ENCODE measurements around the gene AASS. TPM values are rescaled to one million over a fixed set of nuclear protein-coding genes. Genes with fewer than 3 reads are reported as not detected.

The AASS gene
- total and polyA plus RNA-seq, 2 of the 8 experiments (the other 6 are each of a cell fraction or from before 2014, with no cell fraction given) = 203 to 394 TPM

- no peak overlapping the region for H2BK5ac ChIP-seq (ENCODE audit: low read depth, low read length)
- H4K20me1 ChIP-seq (replicated peaks in 1 of 2; ENCODE audit: control insufficient read depth in 1 of 2, insufficient read depth in 2 of 2, low read length in 2 of 2) = peaks cover 1 to 3% of the 10 kb centered on the region in 2 experiments
- ChIA-PET POLR2A (ENCODE audit: partially characterized antibody) (interaction anchor here (1.3 kb wide), 1 partner anchor 10 kb away, joined by 3 read pairs; no protein-coding TSS in a partner anchor), CTCF (ENCODE audit: partially characterized antibody) (no interaction called here)
- no peaks in the 10 kb centered on the region for H3K79me2 ChIP-seq (ENCODE audit: control insufficient read depth in 1 of 2, insufficient read depth in 2 of 2, low read length in 2 of 2)
- no peak overlapping the region for H2BK120ac ChIP-seq (replicated peaks; ENCODE audit: low read depth, low read length)
- no peak overlapping the region for H4K8ac ChIP-seq (ENCODE audit: extremely low read depth, insufficient read depth, low read length)
- H2AK5ac ChIP-seq (ENCODE audit: low read depth, low read length) = no peak overlapping the region
- H4K91ac ChIP-seq (replicated peaks; ENCODE audit: insufficient read length, low read length) = no peak overlapping the region
- no peak overlapping the region for H3K56ac ChIP-seq (replicated peaks; ENCODE audit: insufficient read length, low read depth, low read length)
- 76% methylated on average over 3 of the region's 3 CpGs; no CpG with 5 or more reads in 1 of the 2 experiments for WGBS, 2 experiments (ENCODE audit: extremely low coverage in 1 of 2, insufficient coverage in 1 of 2, insufficient read length in 1 of 2, insufficient replicate concordance in 2 of 2, low coverage in 1 of 2, low lambda C conversion rate in 2 of 2, missing lambda C conversion rate in 1 of 2)
- no peak overlapping the region for H3K14ac ChIP-seq (ENCODE audit: insufficient read length)
- no peak overlapping the region for H3K4me2 ChIP-seq (ENCODE audit: insufficient read depth in 1 of 2, low read depth in 2 of 2, low read length in 2 of 2)
- no peak overlapping the region for H3K27ac ChIP-seq (ENCODE audit: low read depth, low read length)
- H3K18ac ChIP-seq (ENCODE audit: extremely low read depth, low read length) = no peak overlapping the region
- no peak overlapping the region for H2BK12ac ChIP-seq (ENCODE audit: low read depth, low read length)
- no peaks in the 10 kb centered on the region for H3K79me1 ChIP-seq (ENCODE audit: low read depth, low read length)
- H4K5ac ChIP-seq (ENCODE audit: insufficient read length, low read depth, low read length) = no peak overlapping the region
- H3K36me3 ChIP-seq (ENCODE audit: control insufficient read depth in 2 of 4, insufficient read depth in 4 of 4, low read length in 3 of 4) = peaks cover 7 to 48% (median 30%) of the 10 kb centered on the region in 4 experiments; a peak in 7 of 8 replicates
- no peak overlapping the region for H3K9ac ChIP-seq (replicated peaks in 1 of 4; ENCODE audit: extremely low read depth in 1 of 4, low read depth in 3 of 4, low read length in 3 of 4)
- no peaks in the 10 kb centered on the region for H3K27me3 ChIP-seq (replicated peaks in 1 of 4; ENCODE audit: control insufficient read depth in 3 of 4, extremely low read depth in 1 of 4, insufficient read depth in 3 of 4, low read length in 3 of 4)
- no peaks in the 10 kb centered on the region for H3K9me3 ChIP-seq (ENCODE audit: insufficient read depth in 2 of 2, low read depth in 1 of 2, low read length in 1 of 2)
- H3K23ac ChIP-seq (ENCODE audit: insufficient read length) = no peak overlapping the region
- H2BK20ac ChIP-seq (ENCODE audit: low read length) = no peak overlapping the region
- H2BK15ac ChIP-seq (ENCODE audit: low read length) = no peak overlapping the region
- DNase-seq (ENCODE audit: low read depth in 1 of 2, low spot score in 2 of 2) (no peak), FAIRE-seq (no peak)
- H3K4me1 ChIP-seq (replicated peaks in 1 of 4; ENCODE audit: control insufficient read depth in 3 of 4, insufficient read depth in 4 of 4, low read length in 3 of 4) = peaks cover 0 to 5% (median under 1%) of the 10 kb centered on the region in 4 experiments; a peak in 2 of 7 replicates
- no peak overlapping the region for H3K4ac ChIP-seq (replicated peaks; ENCODE audit: insufficient read length, low read depth, low read length)
- H3K23me2 ChIP-seq (ENCODE audit: low read depth, low read length) = no peaks in the 10 kb centered on the region
- no peak overlapping the region for H2AFZ ChIP-seq (ENCODE audit: low read length)
- H3K4me3 ChIP-seq (ENCODE audit: extremely low read depth in 1 of 4, insufficient read depth in 2 of 4, low read depth in 3 of 4, low read length in 4 of 4) = no peak overlapping the region
These were observed 70.4 kb downstream of the AASS start for GRCh38 chr7:122073635-122074034.

All from H1 (cell line).